ENCODE measurements around the gene SLC4A2.

The SLC4A2 gene

DNA sequence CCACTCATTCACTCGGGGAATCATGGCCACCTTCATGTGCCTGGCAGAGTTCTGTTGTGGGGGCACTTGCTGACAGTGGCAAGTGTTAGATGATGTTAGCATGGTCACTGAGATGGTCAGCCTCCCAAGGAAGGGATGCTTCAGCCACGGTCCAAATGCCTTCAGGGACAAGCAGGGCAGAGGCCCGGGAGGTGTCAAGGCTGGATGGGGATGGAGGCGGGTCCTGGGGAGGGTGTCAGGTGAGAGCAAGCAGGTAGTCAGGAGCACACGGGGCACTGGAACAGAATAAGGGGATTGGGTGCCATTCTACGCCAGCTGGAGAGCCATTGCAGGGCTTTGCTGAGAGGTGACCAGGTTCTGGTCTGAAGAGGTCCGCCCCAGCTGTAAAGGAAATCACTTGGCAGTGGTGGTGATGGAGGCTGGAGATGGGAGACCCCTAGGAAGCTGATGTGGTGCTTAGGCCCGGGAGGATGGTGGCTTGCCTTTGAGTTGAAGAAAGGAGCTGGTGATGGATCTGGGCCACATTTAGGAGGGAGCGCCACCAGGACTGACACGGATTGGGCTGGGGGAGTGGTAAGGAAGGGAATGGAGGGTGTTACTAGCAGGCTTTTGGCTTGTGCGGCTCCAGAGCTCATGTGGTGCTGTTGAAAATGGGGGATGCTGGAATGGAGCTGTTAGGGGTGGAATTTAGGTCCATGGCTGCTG, 51.0 kb downstream of the SLC4A2 start:
- ATAC-seq = no peak
- TF ChIP-seq ZFP3 (CRISPR knock-in tag; IDR thresholded peaks at IDR 0.05) (no peak), SNAI2 (CRISPR knock-in tag; IDR thresholded peaks at IDR 0.05) (no peak), OSR1 (CRISPR knock-in tag; IDR thresholded peaks at IDR 0.05) (no peak), ZNF70 (CRISPR knock-in tag; IDR thresholded peaks at IDR 0.05) (no peak)
- TF ChIP-seq, protein P1, sequence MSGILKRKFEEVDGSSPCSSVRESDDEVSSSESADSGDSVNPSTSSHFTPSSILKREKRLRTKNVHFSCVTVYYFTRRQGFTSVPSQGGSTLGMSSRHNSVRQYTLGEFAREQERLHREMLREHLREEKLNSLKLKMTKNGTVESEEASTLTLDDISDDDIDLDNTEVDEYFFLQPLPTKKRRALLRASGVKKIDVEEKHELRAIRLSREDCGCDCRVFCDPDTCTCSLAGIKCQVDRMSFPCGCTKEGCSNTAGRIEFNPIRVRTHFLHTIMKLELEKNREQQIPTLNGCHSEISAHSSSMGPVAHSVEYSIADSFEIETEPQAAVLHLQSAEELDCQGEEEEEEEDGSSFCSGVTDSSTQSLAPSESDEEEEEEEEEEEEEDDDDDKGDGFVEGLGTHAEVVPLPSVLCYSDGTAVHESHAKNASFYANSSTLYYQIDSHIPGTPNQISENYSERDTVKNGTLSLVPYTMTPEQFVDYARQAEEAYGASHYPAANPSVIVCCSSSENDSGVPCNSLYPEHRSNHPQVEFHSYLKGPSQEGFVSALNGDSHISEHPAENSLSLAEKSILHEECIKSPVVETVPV (CRISPR knock-in tag; IDR thresholded peaks at IDR 0.05) = no peak
- TF ChIP-seq, protein P2, sequence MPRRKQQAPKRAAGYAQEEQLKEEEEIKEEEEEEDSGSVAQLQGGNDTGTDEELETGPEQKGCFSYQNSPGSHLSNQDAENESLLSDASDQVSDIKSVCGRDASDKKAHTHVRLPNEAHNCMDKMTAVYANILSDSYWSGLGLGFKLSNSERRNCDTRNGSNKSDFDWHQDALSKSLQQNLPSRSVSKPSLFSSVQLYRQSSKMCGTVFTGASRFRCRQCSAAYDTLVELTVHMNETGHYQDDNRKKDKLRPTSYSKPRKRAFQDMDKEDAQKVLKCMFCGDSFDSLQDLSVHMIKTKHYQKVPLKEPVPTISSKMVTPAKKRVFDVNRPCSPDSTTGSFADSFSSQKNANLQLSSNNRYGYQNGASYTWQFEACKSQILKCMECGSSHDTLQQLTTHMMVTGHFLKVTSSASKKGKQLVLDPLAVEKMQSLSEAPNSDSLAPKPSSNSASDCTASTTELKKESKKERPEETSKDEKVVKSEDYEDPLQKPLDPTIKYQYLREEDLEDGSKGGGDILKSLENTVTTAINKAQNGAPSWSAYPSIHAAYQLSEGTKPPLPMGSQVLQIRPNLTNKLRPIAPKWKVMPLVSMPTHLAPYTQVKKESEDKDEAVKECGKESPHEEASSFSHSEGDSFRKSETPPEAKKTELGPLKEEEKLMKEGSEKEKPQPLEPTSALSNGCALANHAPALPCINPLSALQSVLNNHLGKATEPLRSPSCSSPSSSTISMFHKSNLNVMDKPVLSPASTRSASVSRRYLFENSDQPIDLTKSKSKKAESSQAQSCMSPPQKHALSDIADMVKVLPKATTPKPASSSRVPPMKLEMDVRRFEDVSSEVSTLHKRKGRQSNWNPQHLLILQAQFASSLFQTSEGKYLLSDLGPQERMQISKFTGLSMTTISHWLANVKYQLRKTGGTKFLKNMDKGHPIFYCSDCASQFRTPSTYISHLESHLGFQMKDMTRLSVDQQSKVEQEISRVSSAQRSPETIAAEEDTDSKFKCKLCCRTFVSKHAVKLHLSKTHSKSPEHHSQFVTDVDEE (CRISPR knock-in tag; IDR thresholded peaks at IDR 0.05) = no peak

DNA sequence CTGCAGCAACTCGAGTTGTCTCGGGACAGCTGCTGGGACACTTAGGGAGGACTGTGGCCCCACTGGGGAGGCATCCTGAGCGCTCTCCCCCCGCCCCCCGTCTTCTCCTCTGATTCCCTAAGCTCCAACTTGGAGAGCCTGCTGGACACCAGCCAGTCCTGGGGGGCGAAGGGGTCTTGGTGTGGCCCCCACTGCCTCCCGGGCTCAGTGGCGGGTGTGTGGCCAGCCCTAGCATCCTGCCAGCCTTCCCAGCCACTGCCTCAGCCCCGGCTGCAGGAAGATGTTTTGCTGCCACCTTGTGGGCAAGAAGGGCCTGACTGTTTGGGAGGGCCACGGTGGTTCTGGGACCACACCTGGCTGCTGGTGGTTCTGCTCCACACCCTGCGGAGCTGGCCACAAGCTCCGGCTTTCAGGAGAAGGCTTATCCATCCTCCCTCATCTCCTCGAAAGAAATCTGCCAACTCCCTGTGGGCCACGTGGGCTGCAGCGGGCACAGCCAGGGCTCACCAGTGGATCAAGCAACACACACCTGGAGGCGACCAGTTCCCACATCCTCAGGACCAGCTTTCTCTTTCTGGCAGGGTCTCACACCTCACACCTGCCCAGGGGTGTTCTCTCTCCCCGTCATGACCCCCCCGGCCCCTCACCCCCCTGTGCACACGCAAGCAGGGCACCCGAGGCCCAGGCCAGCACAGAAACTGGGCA, 51.7 kb downstream of the SLC4A2 start:
- TF ChIP-seq, protein P3, sequence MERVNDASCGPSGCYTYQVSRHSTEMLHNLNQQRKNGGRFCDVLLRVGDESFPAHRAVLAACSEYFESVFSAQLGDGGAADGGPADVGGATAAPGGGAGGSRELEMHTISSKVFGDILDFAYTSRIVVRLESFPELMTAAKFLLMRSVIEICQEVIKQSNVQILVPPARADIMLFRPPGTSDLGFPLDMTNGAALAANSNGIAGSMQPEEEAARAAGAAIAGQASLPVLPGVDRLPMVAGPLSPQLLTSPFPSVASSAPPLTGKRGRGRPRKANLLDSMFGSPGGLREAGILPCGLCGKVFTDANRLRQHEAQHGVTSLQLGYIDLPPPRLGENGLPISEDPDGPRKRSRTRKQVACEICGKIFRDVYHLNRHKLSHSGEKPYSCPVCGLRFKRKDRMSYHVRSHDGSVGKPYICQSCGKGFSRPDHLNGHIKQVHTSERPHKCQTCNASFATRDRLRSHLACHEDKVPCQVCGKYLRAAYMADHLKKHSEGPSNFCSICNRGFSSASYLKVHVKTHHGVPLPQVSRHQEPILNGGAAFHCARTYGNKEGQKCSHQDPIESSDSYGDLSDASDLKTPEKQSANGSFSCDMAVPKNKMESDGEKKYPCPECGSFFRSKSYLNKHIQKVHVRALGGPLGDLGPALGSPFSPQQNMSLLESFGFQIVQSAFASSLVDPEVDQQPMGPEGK (CRISPR knock-in tag; IDR thresholded peaks at IDR 0.05; ENCODE audit: borderline replicate concordance) = peak; percentile 74; the same call in 1 of the 2 replicates
- no peak for TF ChIP-seq TCF4 (CRISPR knock-in tag; IDR thresholded peaks at IDR 0.05; ENCODE audit: borderline replicate concordance)
- ATAC-seq = peak; percentile 76

DNA sequence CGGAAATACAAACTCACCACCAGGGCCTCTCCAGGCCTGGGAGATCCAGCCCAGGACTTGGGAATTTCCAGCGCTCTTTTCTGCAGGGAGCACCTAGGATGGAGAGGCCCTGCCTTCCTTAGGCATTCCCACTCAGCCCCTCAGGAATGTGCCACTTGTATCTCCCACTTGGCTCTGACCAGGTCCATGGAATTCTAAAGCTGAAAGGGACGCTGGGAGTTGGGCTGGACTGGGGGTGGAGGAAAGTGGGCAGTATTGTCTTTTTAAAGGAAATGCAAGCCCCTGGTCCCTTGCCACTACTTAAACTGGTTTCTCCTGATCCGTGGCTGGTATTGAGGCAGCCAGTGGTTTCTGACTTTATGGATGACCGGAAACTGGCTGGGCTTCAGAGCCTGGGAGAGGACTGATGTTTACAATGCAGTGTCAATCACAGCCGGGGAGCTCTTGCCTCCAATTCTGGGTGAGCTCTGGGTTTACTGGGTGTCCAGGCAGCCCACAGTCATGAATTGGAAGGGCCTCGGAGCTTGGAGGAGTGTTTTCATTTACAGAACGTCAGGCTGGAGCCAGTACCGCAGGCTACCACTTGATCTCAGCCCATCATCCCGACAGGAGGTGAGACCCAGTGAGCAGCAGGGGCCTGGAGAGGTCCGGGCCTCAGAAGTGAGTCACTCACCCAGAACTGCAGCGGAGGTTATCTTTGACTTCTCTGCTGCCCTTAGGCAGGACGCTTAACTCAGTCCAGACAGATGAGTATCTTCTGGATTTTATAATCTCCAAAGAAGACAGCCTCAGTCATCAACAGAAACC, 54.2 kb downstream of the SLC4A2 start:
- 0 out of 2 replicates have a peak, but pooled peaks have one; percentile 46 for TF ChIP-seq ZNF70 (CRISPR knock-in tag; IDR thresholded peaks at IDR 0.05)
- no peak for TF ChIP-seq RARB (CRISPR knock-in tag; IDR thresholded peaks at IDR 0.05)
- no peak for TF ChIP-seq ZNF565 (CRISPR knock-in tag; conservative IDR thresholded peaks at IDR 0.05; ENCODE audit: low read depth)
- TF ChIP-seq, protein P2 (CRISPR knock-in tag; IDR thresholded peaks at IDR 0.05) = peak; percentile 82; the same call in 1 of the 2 replicates
- no peak for TF ChIP-seq GLIS3 (CRISPR knock-in tag; IDR thresholded peaks at IDR 0.05)
- peak; percentile 31; the same call in 1 of the 2 replicates for TF ChIP-seq ISL1 (CRISPR knock-in tag; IDR thresholded peaks at IDR 0.05)
- TF ChIP-seq, protein P4, sequence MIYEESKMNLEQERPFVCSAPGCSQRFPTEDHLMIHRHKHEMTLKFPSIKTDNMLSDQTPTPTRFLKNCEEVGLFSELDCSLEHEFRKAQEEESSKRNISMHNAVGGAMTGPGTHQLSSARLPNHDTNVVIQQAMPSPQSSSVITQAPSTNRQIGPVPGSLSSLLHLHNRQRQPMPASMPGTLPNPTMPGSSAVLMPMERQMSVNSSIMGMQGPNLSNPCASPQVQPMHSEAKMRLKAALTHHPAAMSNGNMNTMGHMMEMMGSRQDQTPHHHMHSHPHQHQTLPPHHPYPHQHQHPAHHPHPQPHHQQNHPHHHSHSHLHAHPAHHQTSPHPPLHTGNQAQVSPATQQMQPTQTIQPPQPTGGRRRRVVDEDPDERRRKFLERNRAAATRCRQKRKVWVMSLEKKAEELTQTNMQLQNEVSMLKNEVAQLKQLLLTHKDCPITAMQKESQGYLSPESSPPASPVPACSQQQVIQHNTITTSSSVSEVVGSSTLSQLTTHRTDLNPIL (CRISPR knock-in tag; IDR thresholded peaks at IDR 0.05; ENCODE audit: low read depth) = no peak
- no peak for TF ChIP-seq OSR1 (CRISPR knock-in tag; IDR thresholded peaks at IDR 0.05)
- TF ChIP-seq ZFP30 (CRISPR knock-in tag; IDR thresholded peaks at IDR 0.05) = no peak
- no peak for TF ChIP-seq ZFP3 (CRISPR knock-in tag; IDR thresholded peaks at IDR 0.05)
- TF ChIP-seq, protein P1 (CRISPR knock-in tag; IDR thresholded peaks at IDR 0.05) = no peak
- TF ChIP-seq TCF4 (CRISPR knock-in tag; IDR thresholded peaks at IDR 0.05; ENCODE audit: borderline replicate concordance) = peak; percentile 74; the same call in 1 of the 2 replicates
- TF ChIP-seq TOX (CRISPR knock-in tag; IDR thresholded peaks at IDR 0.05; ENCODE audit: borderline replicate concordance) = no peak
- TF ChIP-seq ZC3H10 (CRISPR knock-in tag; IDR thresholded peaks at IDR 0.05) = no peak
- TF ChIP-seq PPARA (CRISPR knock-in tag; IDR thresholded peaks at IDR 0.05; ENCODE audit: borderline replicate concordance) = no peak
- TF ChIP-seq ARNTL (CRISPR knock-in tag; IDR thresholded peaks at IDR 0.05; ENCODE audit: borderline replicate concordance, low read depth) = no peak
- no peak for TF ChIP-seq SNAI2 (CRISPR knock-in tag; IDR thresholded peaks at IDR 0.05)
- ATAC-seq = peak; percentile 83
